ENCODE measurements around the gene PTPRM. TPM values are rescaled to one million over a fixed set of nuclear protein-coding genes. Genes with fewer than 3 reads are reported as not detected.

PTPRM gene
- total RNA-seq, 1 experiment from 2014 or later: 100.0 TPM

GRCh38 chr18:8091035-8091434 is 523.9 kb downstream of the PTPRM start:
- DNase-seq: no peak
- Mint-ChIP-seq H3K4me1 (ENCODE audit: low read depth, unreplicated experiment) (no peaks in the 10 kb centered on the region), H3K9me3 (ENCODE audit: unreplicated experiment) (no peaks in the 10 kb centered on the region), H3K27me3 (ENCODE audit: insufficient read depth, unreplicated experiment) (no peaks in the 10 kb centered on the region), H3K27ac (ENCODE audit: unreplicated experiment) (no peak overlapping the region), H3K4me3 (ENCODE audit: unreplicated experiment) (no peak overlapping the region), H3K36me3 (ENCODE audit: insufficient read depth, unreplicated experiment) (peaks cover 43% of the 10 kb centered on the region)
- H3K9me3 ChIP-seq: no peaks in the 10 kb centered on the region
- H3K36me3 ChIP-seq (ENCODE audit: control insufficient read depth, insufficient read depth, low read length): no peaks in the 10 kb centered on the region
- no peak for TF ChIP-seq CTCF (IDR thresholded peaks at IDR 0.05; ENCODE audit: insufficient read depth in 1 of 2, low read depth in 1 of 2, low read length in 1 of 2, severe bottlenecking in 1 of 2, unreplicated experiment in 1 of 2)
- POLR2A ChIA-PET: no interaction called here
- no peak overlapping the region for H3K4me3 ChIP-seq (ENCODE audit: low read depth, low read length)
- no peaks in the 10 kb centered on the region for H3K27me3 ChIP-seq (replicated peaks; ENCODE audit: control insufficient read depth, insufficient read depth, low read length)
- CTCF ChIA-PET: no interaction called here
- intact Hi-C loops (cut with micrococcal nuclease; ENCODE audit: unreplicated experiment): no loop called here
- no TSS peak for BruUV-seq (replicated peaks)
- 0 out of 2 replicates have a peak, but pooled peaks cover 3% of the 10 kb centered on the region for H3K4me1 ChIP-seq

- POLR2A ChIA-PET: no interaction called here
- TF ChIP-seq CTCF (IDR thresholded peaks at IDR 0.05; ENCODE audit: insufficient read depth in 1 of 2, low read depth in 1 of 2, low read length in 1 of 2, severe bottlenecking in 1 of 2, unreplicated experiment in 1 of 2): no peak
- no peak overlapping the region for H3K4me3 Mint-ChIP-seq (ENCODE audit: unreplicated experiment)
- no peaks in the 10 kb centered on the region for H3K4me1 Mint-ChIP-seq (ENCODE audit: low read depth, unreplicated experiment)
- H3K27ac Mint-ChIP-seq (ENCODE audit: unreplicated experiment): no peak overlapping the region
- Histone ChIP-seq H3K36me3 (ENCODE audit: control insufficient read depth, insufficient read depth, low read length) (no peaks in the 10 kb centered on the region), H3K4me1 (no peaks in the 10 kb centered on the region), H3K27me3 (replicated peaks; ENCODE audit: control insufficient read depth, insufficient read depth, low read length) (no peaks in the 10 kb centered on the region), H3K9me3 (no peaks in the 10 kb centered on the region), H3K4me3 (ENCODE audit: low read depth, low read length) (no peak overlapping the region)
- no peak for DNase-seq
- H3K9me3 Mint-ChIP-seq (ENCODE audit: unreplicated experiment): no peaks in the 10 kb centered on the region
- peaks cover 17% of the 10 kb centered on the region for H3K36me3 Mint-ChIP-seq (ENCODE audit: insufficient read depth, unreplicated experiment)
- intact Hi-C loops (cut with micrococcal nuclease; ENCODE audit: unreplicated experiment): no loop called here
- BruUV-seq (replicated peaks): no TSS peak
- no peaks in the 10 kb centered on the region for H3K27me3 Mint-ChIP-seq (ENCODE audit: insufficient read depth, unreplicated experiment)
- CTCF ChIA-PET: no interaction called here
Measured at GRCh38 chr18:8095947-8096570, 528.9 kb downstream of the PTPRM start.

GRCh38 chr18:8097399-8097798 is 530.3 kb downstream of the PTPRM start:
- Histone ChIP-seq H3K27me3 (replicated peaks; ENCODE audit: control insufficient read depth, insufficient read depth, low read length) (no peaks in the 10 kb centered on the region), H3K4me1 (no peaks in the 10 kb centered on the region), H3K36me3 (ENCODE audit: control insufficient read depth, insufficient read depth, low read length) (no peaks in the 10 kb centered on the region), H3K4me3 (ENCODE audit: low read depth, low read length) (no peak overlapping the region), H3K9me3 (no peaks in the 10 kb centered on the region)
- no peak for TF ChIP-seq CTCF (IDR thresholded peaks at IDR 0.05; ENCODE audit: insufficient read depth in 1 of 2, low read depth in 1 of 2, low read length in 1 of 2, severe bottlenecking in 1 of 2, unreplicated experiment in 1 of 2)
- Mint-ChIP-seq H3K9me3 (ENCODE audit: unreplicated experiment) (peaks cover 4% of the 10 kb centered on the region), H3K27me3 (ENCODE audit: insufficient read depth, unreplicated experiment) (no peaks in the 10 kb centered on the region), H3K4me1 (ENCODE audit: low read depth, unreplicated experiment) (no peaks in the 10 kb centered on the region), H3K4me3 (ENCODE audit: unreplicated experiment) (no peak overlapping the region), H3K36me3 (ENCODE audit: insufficient read depth, unreplicated experiment) (peaks cover 14% of the 10 kb centered on the region), H3K27ac (ENCODE audit: unreplicated experiment) (no peak overlapping the region)
- no TSS peak for BruUV-seq (replicated peaks)
- ChIA-PET CTCF (no interaction called here), POLR2A (no interaction called here)
- intact Hi-C loops (cut with micrococcal nuclease; ENCODE audit: unreplicated experiment): no loop called here
- DNase-seq: no peak

Measured in Caco-2 (cell line).